Measurements from ENCODE around the gene BLOC1S5. TPM values are rescaled to one million over a fixed set of nuclear protein-coding genes. Genes with fewer than 3 reads are reported as not detected.

The BLOC1S5 gene
- total and polyA plus RNA-seq, 2 of the 13 experiments (the other 11 are each of a cell fraction or from before 2014, with no cell fraction given), result 10.5 to 41.5 TPM

GRCh38 chr6:8030920-8031319 lies 33.3 kb downstream of the BLOC1S5 start:
- Histone ChIP-seq H3K9ac (ENCODE audit: insufficient read depth, low read depth, low read length) (no peak overlapping the region), H3K27me3 (ENCODE audit: control insufficient read depth in 1 of 2, insufficient read depth in 2 of 2, low read length in 2 of 2) (no peaks in the 10 kb centered on the region), H3K36me3 (replicated peaks in 1 of 2; ENCODE audit: control insufficient read depth in 1 of 2, insufficient read depth in 2 of 2, low read length in 2 of 2) (peaks cover 0 to 7% of the 10 kb centered on the region in 2 experiments; a peak in 2 of 5 replicates), H3K4me3 (replicated peaks in 1 of 3; ENCODE audit: insufficient read depth in 1 of 3, low read depth in 2 of 3, low read length in 3 of 3) (no peak overlapping the region), H3K79me2 (ENCODE audit: insufficient read depth, low read length) (peaks cover 45% of the 10 kb centered on the region), H3K4me1 (ENCODE audit: insufficient read depth, low read length) (peaks cover 17% of the 10 kb centered on the region), H2AFZ (ENCODE audit: low read length) (no peak overlapping the region), H3K27ac (ENCODE audit: extremely low read length, insufficient read depth, low read length) (no peak overlapping the region), H3K9me3 (ENCODE audit: low read length) (no peaks in the 10 kb centered on the region), H4K20me1 (ENCODE audit: insufficient read depth, low read length) (no peaks in the 10 kb centered on the region), H3K4me2 (ENCODE audit: low read depth, low read length) (no peak overlapping the region)
- ChIA-PET CTCF (ENCODE audit: low intra/inter-chr PET ratio, low total read pairs) (no interaction called here), POLR2A (no interaction called here)
- FAIRE-seq (no peak), ATAC-seq (no peak), DNase-seq (ENCODE audit: low spot score) (no peak)
- in situ Hi-C loops (cut with HindIII; ENCODE audit: extremely low pct_ligation_motif_present, low pct_unique_long_range_greater_than_20kb) (no loop called here), intact Hi-C loops (cut with micrococcal nuclease; ENCODE audit: unreplicated experiment) (no loop called here)
- BruUV-seq (replicated peaks), result no TSS peak
- no peak for TF ChIP-seq XRCC5 (optimal IDR thresholded peaks at IDR 0.05; ENCODE audit: low read length)
- no peak for TF ChIP-seq TAF1 (CRISPR knock-in tag; IDR thresholded peaks at IDR 0.05)
- no peak for TF ChIP-seq ZNF577 (CRISPR knock-in tag; IDR thresholded peaks at IDR 0.05; ENCODE audit: borderline replicate concordance, low read depth)
- TF ChIP-seq, protein P1, sequence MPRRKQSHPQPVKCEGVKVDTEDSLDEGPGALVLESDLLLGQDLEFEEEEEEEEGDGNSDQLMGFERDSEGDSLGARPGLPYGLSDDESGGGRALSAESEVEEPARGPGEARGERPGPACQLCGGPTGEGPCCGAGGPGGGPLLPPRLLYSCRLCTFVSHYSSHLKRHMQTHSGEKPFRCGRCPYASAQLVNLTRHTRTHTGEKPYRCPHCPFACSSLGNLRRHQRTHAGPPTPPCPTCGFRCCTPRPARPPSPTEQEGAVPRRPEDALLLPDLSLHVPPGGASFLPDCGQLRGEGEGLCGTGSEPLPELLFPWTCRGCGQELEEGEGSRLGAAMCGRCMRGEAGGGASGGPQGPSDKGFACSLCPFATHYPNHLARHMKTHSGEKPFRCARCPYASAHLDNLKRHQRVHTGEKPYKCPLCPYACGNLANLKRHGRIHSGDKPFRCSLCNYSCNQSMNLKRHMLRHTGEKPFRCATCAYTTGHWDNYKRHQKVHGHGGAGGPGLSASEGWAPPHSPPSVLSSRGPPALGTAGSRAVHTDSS (CRISPR knock-in tag; conservative IDR thresholded peaks at IDR 0.05), result no peak
- TF ChIP-seq ZNF367 (CRISPR knock-in tag; IDR thresholded peaks at IDR 0.05; ENCODE audit: borderline replicate concordance), result no peak
- no peak for TF ChIP-seq ZFAT (CRISPR knock-in tag; conservative IDR thresholded peaks at IDR 0.05)
- TF ChIP-seq PAX8 (CRISPR knock-in tag; IDR thresholded peaks at IDR 0.05; ENCODE audit: borderline replicate concordance), result no peak
- TF ChIP-seq, protein P2, sequence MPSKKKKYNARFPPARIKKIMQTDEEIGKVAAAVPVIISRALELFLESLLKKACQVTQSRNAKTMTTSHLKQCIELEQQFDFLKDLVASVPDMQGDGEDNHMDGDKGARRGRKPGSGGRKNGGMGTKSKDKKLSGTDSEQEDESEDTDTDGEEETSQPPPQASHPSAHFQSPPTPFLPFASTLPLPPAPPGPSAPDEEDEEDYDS (CRISPR knock-in tag; IDR thresholded peaks at IDR 0.05), result no peak
- TF ChIP-seq SATB2 (CRISPR knock-in tag; IDR thresholded peaks at IDR 0.05), result no peak
- TF ChIP-seq ZNF614 (CRISPR knock-in tag; IDR thresholded peaks at IDR 0.05; ENCODE audit: borderline replicate concordance), result no peak
- TF ChIP-seq MTA1 (CRISPR knock-in tag; IDR thresholded peaks at IDR 0.05; ENCODE audit: borderline replicate concordance), result no peak
- TF ChIP-seq HDAC6 (IDR thresholded peaks at IDR 0.05; ENCODE audit: low read depth, low read length), result no peak
- no peak for TF ChIP-seq ZNF777 (CRISPR knock-in tag; IDR thresholded peaks at IDR 0.05)
- TF ChIP-seq BCL6 (CRISPR knock-in tag; IDR thresholded peaks at IDR 0.05), result no peak
- 97% methylated on average over 5 of the region's 5 CpGs for WGBS (ENCODE audit: low lambda C conversion rate)
